Adrenal gland (tissue), 12 donors: ENCODE results near the gene SMCHD1. TPM values are rescaled to one million over a fixed set of nuclear protein-coding genes. Genes with fewer than 3 reads are reported as not detected.

Source experiments
- DNase-seq, 7 donors: peaks; one replicate each; pipeline ENCODE4 v3.0.0-alpha.2; 2019 to 2020
- H3K27ac ChIP-seq, 5 donors: fragments of 200-600 bp; sonication (generic) in 4 of 5; 1 replicate in 3 of 5; 2 replicates in 2 of 5; pipeline versions ENCODE4 v1.5.1 to v1.8.0; 2016 to 2020; ENCODE audit warnings: mild to moderate bottlenecking in 1 of 5
- H3K27me3 ChIP-seq: fragments of 200-600 bp; 2 replicates; pipeline ENCODE4 v1.8.0; 2021
- H3K36me3 ChIP-seq, 2 donors: fragments of 200-600 bp; replicated peaks in 1 of 2; 1 replicate in 1 of 2; 2 replicates in 1 of 2; pipeline versions ENCODE4 v1.5.1 to v1.8.0; 2018 to 2022
- H3K4me1 ChIP-seq, 2 donors: fragments of 200-600 bp; replicated peaks in 1 of 2; 1 replicate in 1 of 2; 2 replicates in 1 of 2; pipeline versions ENCODE4 v1.5.1 to v1.8.0; 2018 to 2021
- H3K4me3 ChIP-seq, 4 donors: fragments of 200-600 bp; sonication (generic) in 3 of 4; one replicate each; pipeline ENCODE4 v1.5.1; 2016 to 2018
- H3K9me3 ChIP-seq, 3 donors: fragments of 200-600 bp; sonication (generic) in 1 of 3; replicated peaks in 1 of 3; 1 replicate in 2 of 3; 2 replicates in 1 of 3; pipeline versions ENCODE4 v1.5.1 to v1.8.0; 2016 to 2021
- POLR2A ChIP-seq, 2 donors: fragments of 450-650 bp; IDR thresholded peaks; one replicate each; pipeline ENCODE4 v1.6.1; 2017; ENCODE audit warnings: antibody characterized with exemption in 2 of 2, mild to moderate bottlenecking in 2 of 2, moderate library complexity in 1 of 2
- WGBS, 4 donors: extraction: QIAGEN DNeasy Blood & Tissue Kit in 2 of 4; methylation state at CpG; one replicate each; pipeline versions ENCODE4 v1.1.5 to v1.1.7; 2013 to 2017; 5-methylcytosine and 5-hydroxymethylcytosine counted together
- intact Hi-C, 2 donors: fragments of 100-400 bp; cut with DNase I; formaldehyde crosslinking; loops; one replicate each; pipeline versions ENCODE4 v1.14.1 to v1.15.0; 2022 to 2023
- polyA plus RNA-seq, 3 donors: library from polyadenylated mRNA; stranded (reverse); fragments of 200-250 nt in 2 of 3; fragments of 350-450 nt in 1 of 3; fragmentation: Illumina TruSeq in 1 of 3; extraction: RNeasy Lipid Tissue Mini Kit (QIAGEN cat#74804) in 1 of 3; gene quantifications; one replicate each; pipeline ENCODE4 v1.2.3, GENCODE V29; 2013 to 2014
- total RNA-seq, 9 donors: library from RNA; depleted of rRNA in 4 of 9; stranded (reverse); fragments of >200 nt in 4 of 9; fragments of 120-200 nt in 1 of 9; fragmentation: NEBNext Ultra II Directional in 1 of 9; extraction: Animal tissue kit (Norgen Biotek cat#: 25700) in 1 of 9; gene quantifications; one replicate each; pipeline versions ENCODE4 v1.1.0 to v1.2.4, GENCODE V29; 2013 to 2023
- TF ChIP-seq, protein P1 (sequence below), 6 experiments: fragments of 450-650 bp in 4 of 6; fragments of 200-600 bp in 2 of 6; sonication (generic) in 1 of 6; IDR thresholded peaks; 1 replicate in 5 of 6; 2 replicates in 1 of 6; pipeline versions ENCODE4 v1.5.1 to v1.8.0; 2016 to 2021; ENCODE audit warnings: antibody characterized with exemption in 6 of 6, mild to moderate bottlenecking in 2 of 6, moderate library complexity in 1 of 6
- donor health status: healthy with polysubstance abuse.
- donor health status: Bipolar disorder and iron deficiency.
- donor health status: DM: yes; HTN: yes; CAD: no.
- donor health status: DM: no; HTN: no; CAD: no.
- donor health status: DM: no; HTN: no; CAD: no.
- donor health status: DM: yes; HTN: yes; CAD: no.

The SMCHD1 gene
- total and polyA plus RNA-seq, 12 donors = 5.3 to 77.1 (median 21.2) TPM

DNA sequence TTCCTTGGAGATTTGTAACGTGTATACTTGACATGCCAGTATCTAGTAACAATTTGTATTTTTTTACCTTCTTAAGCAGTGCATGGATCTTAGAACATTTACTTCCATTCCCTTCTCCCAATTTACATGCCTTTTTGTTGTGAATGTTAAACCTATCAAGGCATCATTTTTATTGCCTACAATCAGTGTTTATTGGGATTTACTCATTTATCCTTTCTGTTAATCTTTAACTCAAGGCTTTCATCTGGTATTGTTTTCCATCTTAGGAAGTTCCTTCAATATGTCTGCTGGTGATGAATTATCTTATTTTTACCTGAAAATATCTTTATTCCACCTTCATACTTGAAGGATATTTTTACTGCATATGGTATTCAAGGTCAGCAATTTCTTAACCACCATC, 102.8 kb downstream of the SMCHD1 start:
- Histone ChIP-seq H3K4me3 (no peak overlapping the region), H3K4me1 (no peaks in the 10 kb centered on the region), H3K9me3 (no peaks in the 10 kb centered on the region), H3K27me3 (no peaks in the 10 kb centered on the region), H3K36me3 (peaks cover 0 to 22% of the 10 kb centered on the region in 2 donors), H3K27ac (no peak overlapping the region)
- intact Hi-C loops = no loop called here
- no peak for TF ChIP-seq POLR2A (IDR thresholded peaks at IDR 0.05)
- TF ChIP-seq, protein P1, sequence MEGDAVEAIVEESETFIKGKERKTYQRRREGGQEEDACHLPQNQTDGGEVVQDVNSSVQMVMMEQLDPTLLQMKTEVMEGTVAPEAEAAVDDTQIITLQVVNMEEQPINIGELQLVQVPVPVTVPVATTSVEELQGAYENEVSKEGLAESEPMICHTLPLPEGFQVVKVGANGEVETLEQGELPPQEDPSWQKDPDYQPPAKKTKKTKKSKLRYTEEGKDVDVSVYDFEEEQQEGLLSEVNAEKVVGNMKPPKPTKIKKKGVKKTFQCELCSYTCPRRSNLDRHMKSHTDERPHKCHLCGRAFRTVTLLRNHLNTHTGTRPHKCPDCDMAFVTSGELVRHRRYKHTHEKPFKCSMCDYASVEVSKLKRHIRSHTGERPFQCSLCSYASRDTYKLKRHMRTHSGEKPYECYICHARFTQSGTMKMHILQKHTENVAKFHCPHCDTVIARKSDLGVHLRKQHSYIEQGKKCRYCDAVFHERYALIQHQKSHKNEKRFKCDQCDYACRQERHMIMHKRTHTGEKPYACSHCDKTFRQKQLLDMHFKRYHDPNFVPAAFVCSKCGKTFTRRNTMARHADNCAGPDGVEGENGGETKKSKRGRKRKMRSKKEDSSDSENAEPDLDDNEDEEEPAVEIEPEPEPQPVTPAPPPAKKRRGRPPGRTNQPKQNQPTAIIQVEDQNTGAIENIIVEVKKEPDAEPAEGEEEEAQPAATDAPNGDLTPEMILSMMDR (IDR thresholded peaks at IDR 0.05) = no peak
- DNase-seq = no peak
- WGBS, 4 donors = 81 to 91% (median 84%) methylated on average over 1 of the region's 1 CpG

DNA sequence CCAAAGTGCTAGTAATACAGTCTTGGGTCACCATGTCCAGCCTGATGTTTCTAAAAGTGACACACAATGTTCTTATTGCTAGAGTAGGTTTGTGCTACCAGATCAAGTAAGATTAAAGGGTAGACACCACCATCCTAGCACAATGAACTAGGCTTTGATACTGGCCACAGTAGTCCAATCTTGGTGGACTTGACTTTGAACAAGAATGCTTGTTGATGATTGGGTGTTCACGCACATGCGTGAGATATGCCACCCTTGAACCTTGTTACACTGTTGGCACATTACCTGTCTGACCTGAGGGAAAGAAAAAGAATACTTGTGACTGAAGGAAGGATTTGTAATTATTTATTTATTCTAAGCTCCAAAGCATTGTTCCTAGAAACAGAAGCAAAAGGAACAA, 119.1 kb downstream of the SMCHD1 start:
- H3K4me1 ChIP-seq = no peaks in the 10 kb centered on the region
- no peak overlapping the region for H3K4me3 ChIP-seq
- intact Hi-C loops = no loop called here
- H3K27ac ChIP-seq = no peak overlapping the region
- TF ChIP-seq, protein P1 (IDR thresholded peaks at IDR 0.05) = no peak
- TF ChIP-seq POLR2A (IDR thresholded peaks at IDR 0.05) = no peak
- DNase-seq = no peak
- no peaks in the 10 kb centered on the region for H3K27me3 ChIP-seq
- peaks cover 0 to 68% of the 10 kb centered on the region in 2 donors for H3K36me3 ChIP-seq
- 94 to 100% (median 96%) methylated on average over 2 of the region's 2 CpGs for WGBS, 4 donors
- H3K9me3 ChIP-seq = no peaks in the 10 kb centered on the region

DNA sequence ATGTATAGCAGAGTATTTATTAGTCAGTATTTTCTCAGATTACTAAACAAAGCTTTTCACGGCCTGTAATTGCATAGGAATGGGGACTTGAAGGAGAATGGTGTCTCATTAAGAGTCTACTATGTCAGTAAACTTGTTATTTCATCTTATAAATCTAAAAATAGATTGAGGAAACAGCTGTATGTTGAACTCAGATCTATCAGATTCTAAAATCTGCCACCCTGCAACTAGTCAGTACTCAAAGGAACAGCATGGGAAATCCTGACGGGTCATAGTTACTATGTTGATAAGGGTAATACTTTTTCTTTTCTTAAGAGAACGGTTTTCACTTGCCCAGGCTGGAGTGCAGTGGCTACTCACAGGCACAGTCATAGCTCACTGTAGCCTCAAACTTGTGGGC, 121.1 kb downstream of the SMCHD1 start:
- peaks cover 0 to 51% of the 10 kb centered on the region in 2 donors for H3K36me3 ChIP-seq
- DNase-seq = no peak
- no peaks in the 10 kb centered on the region for H3K4me1 ChIP-seq
- H3K27ac ChIP-seq = no peak overlapping the region
- no peak overlapping the region for H3K4me3 ChIP-seq
- TF ChIP-seq, protein P1 (IDR thresholded peaks at IDR 0.05) = no peak
- TF ChIP-seq POLR2A (IDR thresholded peaks at IDR 0.05) = no peak
- no peaks in the 10 kb centered on the region for H3K27me3 ChIP-seq
- intact Hi-C loops = no loop called here
- H3K9me3 ChIP-seq = no peaks in the 10 kb centered on the region
- 86 to 93% (median 90%) methylated on average over 3 of the region's 3 CpGs for WGBS, 4 donors

DNA sequence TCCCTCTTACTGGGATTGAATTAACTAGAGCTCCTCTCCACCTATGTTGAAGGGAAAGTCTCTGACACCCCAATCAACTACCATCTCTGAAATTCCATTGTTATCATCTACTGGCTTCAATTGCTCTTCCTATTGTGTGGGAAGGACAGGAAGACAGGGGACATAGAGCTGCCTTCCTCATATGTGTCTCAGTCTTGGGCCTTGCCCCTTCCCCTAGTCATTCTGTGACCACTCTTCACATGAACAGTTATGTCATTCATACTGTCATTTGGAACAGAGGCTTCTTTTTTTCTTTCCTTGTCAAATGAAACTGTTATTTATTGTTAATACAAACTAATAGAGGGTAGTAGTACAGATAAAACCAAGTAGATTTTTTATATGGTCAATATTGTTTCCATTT, 121.7 kb downstream of the SMCHD1 start:
- no peak overlapping the region for H3K27ac ChIP-seq
- H3K27me3 ChIP-seq = no peaks in the 10 kb centered on the region
- no peaks in the 10 kb centered on the region for H3K9me3 ChIP-seq
- intact Hi-C loops = no loop called here
- no peaks in the 10 kb centered on the region for H3K4me1 ChIP-seq
- H3K36me3 ChIP-seq = peaks cover 0 to 44% of the 10 kb centered on the region in 2 donors
- no peak for TF ChIP-seq POLR2A (IDR thresholded peaks at IDR 0.05)
- TF ChIP-seq, protein P1 (IDR thresholded peaks at IDR 0.05) = no peak
- no peak for DNase-seq
- no peak overlapping the region for H3K4me3 ChIP-seq
